ENCODE data around the gene HCN2. TPM values are rescaled to one million over a fixed set of nuclear protein-coding genes. Genes with fewer than 3 reads are reported as not detected.

HCN2 gene
- total RNA-seq, 2 donors from 2014 or later, result 0.29 to 0.64 TPM

GRCh38 chr19:610071-610800, 20.6 kb downstream of the HCN2 start:
- Mint-ChIP-seq H3K9me3 (no peaks in the 10 kb centered on the region), H3K4me3 (peak overlapping the region; percentile 39), H3K4me1 (ENCODE audit: low read depth in 2 of 2) (peaks cover 11 to 16% of the 10 kb centered on the region in 2 donors), H3K27ac (peak overlapping the region; percentile 82 to 89), H3K27me3 (peaks cover 0 to 9% of the 10 kb centered on the region in 2 donors), H3K36me3 (no peaks in the 10 kb centered on the region)
- DNase-seq (ENCODE audit: low spot score) (no peak), ATAC-seq (peak; percentile 19 to 55)

GRCh38 chr19:610801-611480, 21.3 kb downstream of the HCN2 start:
- H3K9me3 Mint-ChIP-seq, result no peaks in the 10 kb centered on the region
- peaks cover 0 to 9% of the 10 kb centered on the region in 2 donors for H3K27me3 Mint-ChIP-seq
- H3K27ac Mint-ChIP-seq, result peak overlapping the region; percentile 82 to 89
- H3K4me3 Mint-ChIP-seq, result peak overlapping the region; percentile 94
- peaks cover 11 to 19% of the 10 kb centered on the region in 2 donors for H3K4me1 Mint-ChIP-seq (ENCODE audit: low read depth in 2 of 2)
- no peak for DNase-seq (ENCODE audit: low spot score)
- peak; percentile 60 to 71 for ATAC-seq
- no peaks in the 10 kb centered on the region for H3K36me3 Mint-ChIP-seq

- Mint-ChIP-seq H3K27ac (peak overlapping the region; percentile 82 to 89), H3K9me3 (no peaks in the 10 kb centered on the region), H3K4me3 (peak overlapping the region; percentile 94), H3K4me1 (ENCODE audit: low read depth in 2 of 2) (peaks cover 11 to 19% of the 10 kb centered on the region in 2 donors), H3K27me3 (peaks cover 0 to 9% of the 10 kb centered on the region in 2 donors), H3K36me3 (no peaks in the 10 kb centered on the region)
- DNase-seq (ENCODE audit: low spot score) (no peak), ATAC-seq (peak; percentile 63 to 77)
These were observed 21.8 kb downstream of the HCN2 start for GRCh38 chr19:611481-611868.

- no peaks in the 10 kb centered on the region for H3K9me3 Mint-ChIP-seq
- no peak for DNase-seq (ENCODE audit: low spot score)
- H3K4me1 Mint-ChIP-seq (ENCODE audit: low read depth in 2 of 2), result peaks cover 11 to 19% of the 10 kb centered on the region in 2 donors
- H3K27ac Mint-ChIP-seq, result no peak overlapping the region
- no peaks in the 10 kb centered on the region for H3K36me3 Mint-ChIP-seq
- peaks cover 0 to 9% of the 10 kb centered on the region in 2 donors for H3K27me3 Mint-ChIP-seq
- no peak overlapping the region for H3K4me3 Mint-ChIP-seq
- no peak for ATAC-seq
These were observed 23.3 kb downstream of the HCN2 start for GRCh38 chr19:612941-613340.

GRCh38 chr19:613732-614567, 24.3 kb downstream of the HCN2 start:
- H3K36me3 Mint-ChIP-seq, result no peaks in the 10 kb centered on the region
- ATAC-seq, result no peak
- peaks cover 0 to 9% of the 10 kb centered on the region in 2 donors for H3K27me3 Mint-ChIP-seq
- peaks cover 11 to 19% of the 10 kb centered on the region in 2 donors for H3K4me1 Mint-ChIP-seq (ENCODE audit: low read depth in 2 of 2)
- H3K27ac Mint-ChIP-seq, result no peak overlapping the region
- no peaks in the 10 kb centered on the region for H3K9me3 Mint-ChIP-seq
- DNase-seq (ENCODE audit: low spot score), result no peak
- H3K4me3 Mint-ChIP-seq, result no peak overlapping the region

- no peak for ATAC-seq
- no peak for DNase-seq (ENCODE audit: low spot score)
- H3K4me1 Mint-ChIP-seq (ENCODE audit: low read depth in 2 of 2), result peaks cover 11 to 16% of the 10 kb centered on the region in 2 donors
- H3K4me3 Mint-ChIP-seq, result no peak overlapping the region
- no peak overlapping the region for H3K27ac Mint-ChIP-seq
- peaks cover 0 to 9% of the 10 kb centered on the region in 2 donors for H3K27me3 Mint-ChIP-seq
- H3K9me3 Mint-ChIP-seq, result no peaks in the 10 kb centered on the region
- H3K36me3 Mint-ChIP-seq, result no peaks in the 10 kb centered on the region
These were observed 25.9 kb downstream of the HCN2 start for GRCh38 chr19:615619-616018.

- peaks cover 0 to 6% of the 10 kb centered on the region in 2 donors for H3K27me3 Mint-ChIP-seq
- no peak overlapping the region for H3K27ac Mint-ChIP-seq
- H3K9me3 Mint-ChIP-seq, result no peaks in the 10 kb centered on the region
- H3K4me3 Mint-ChIP-seq, result no peak overlapping the region
- DNase-seq (ENCODE audit: low spot score) (no peak), ATAC-seq (no peak)
- H3K36me3 Mint-ChIP-seq, result no peaks in the 10 kb centered on the region
- peaks cover 6 to 11% of the 10 kb centered on the region in 2 donors for H3K4me1 Mint-ChIP-seq (ENCODE audit: low read depth in 2 of 2)
These were observed 26.5 kb downstream of the HCN2 start for GRCh38 chr19:616062-616700.

GRCh38 chr19:616747-617526, 27.3 kb downstream of the HCN2 start:
- Mint-ChIP-seq H3K36me3 (no peaks in the 10 kb centered on the region), H3K27me3 (peaks cover 0 to 6% of the 10 kb centered on the region in 2 donors), H3K9me3 (no peaks in the 10 kb centered on the region), H3K4me1 (ENCODE audit: low read depth in 2 of 2) (peaks cover 0 to 7% of the 10 kb centered on the region in 2 donors), H3K4me3 (no peak overlapping the region), H3K27ac (no peak overlapping the region)
- ATAC-seq (no peak), DNase-seq (ENCODE audit: low spot score) (no peak)

- no peaks in the 10 kb centered on the region for H3K36me3 Mint-ChIP-seq
- H3K27me3 Mint-ChIP-seq, result peaks cover 0 to 6% of the 10 kb centered on the region in 2 donors
- no peak overlapping the region for H3K27ac Mint-ChIP-seq
- peaks cover 0 to 7% of the 10 kb centered on the region in 2 donors for H3K4me1 Mint-ChIP-seq (ENCODE audit: low read depth in 2 of 2)
- no peak overlapping the region for H3K4me3 Mint-ChIP-seq
- no peak for ATAC-seq
- no peak for DNase-seq (ENCODE audit: low spot score)
- H3K9me3 Mint-ChIP-seq, result no peaks in the 10 kb centered on the region
These were observed 28.0 kb downstream of the HCN2 start for GRCh38 chr19:617551-618246.

- no peak overlapping the region for H3K27ac Mint-ChIP-seq
- H3K9me3 Mint-ChIP-seq, result no peaks in the 10 kb centered on the region
- H3K27me3 Mint-ChIP-seq, result peaks cover 0 to 6% of the 10 kb centered on the region in 2 donors
- DNase-seq (ENCODE audit: low spot score) (no peak), ATAC-seq (no peak)
- H3K4me1 Mint-ChIP-seq (ENCODE audit: low read depth in 2 of 2), result peaks cover 0 to 2% of the 10 kb centered on the region in 2 donors
- no peaks in the 10 kb centered on the region for H3K36me3 Mint-ChIP-seq
- H3K4me3 Mint-ChIP-seq, result no peak overlapping the region
These were observed 28.6 kb downstream of the HCN2 start for GRCh38 chr19:618247-618619.

- H3K27ac Mint-ChIP-seq, result no peak overlapping the region
- peaks cover 0 to 2% of the 10 kb centered on the region in 2 donors for H3K4me1 Mint-ChIP-seq (ENCODE audit: low read depth in 2 of 2)
- ATAC-seq, result no peak
- no peaks in the 10 kb centered on the region for H3K9me3 Mint-ChIP-seq
- no peak for DNase-seq (ENCODE audit: low spot score)
- no peak overlapping the region for H3K4me3 Mint-ChIP-seq
- no peaks in the 10 kb centered on the region for H3K36me3 Mint-ChIP-seq
- peaks cover 0 to 6% of the 10 kb centered on the region in 2 donors for H3K27me3 Mint-ChIP-seq
These were observed 29.1 kb downstream of the HCN2 start for GRCh38 chr19:618674-619285.
